PFSK-1 (cell line): ENCODE data around the gene PBOV1.

ENCODE experiments used
- POLR2AphosphoS5 ChIP-seq: IDR thresholded peaks from 2 replicates; pipeline ENCODE4 v1.6.1; 2012; ENCODE audit warnings: low read depth, mild to moderate bottlenecking, control low read depth, low read length, moderate library complexity
- TF ChIP-seq, protein P1 (sequence below), 2 experiments: IDR thresholded peaks; 2 replicates each; pipeline versions ENCODE4 v1.6.1 to v1.8.0; 2011 to 2012; ENCODE audit warnings: low read depth in 2 of 2, low read length in 2 of 2, control low read depth in 1 of 2, inconsistent platforms in 1 of 2, mild to moderate bottlenecking in 1 of 2, moderate library complexity in 1 of 2; ENCODE audit not compliant: insufficient read depth in 1 of 2

DNA sequence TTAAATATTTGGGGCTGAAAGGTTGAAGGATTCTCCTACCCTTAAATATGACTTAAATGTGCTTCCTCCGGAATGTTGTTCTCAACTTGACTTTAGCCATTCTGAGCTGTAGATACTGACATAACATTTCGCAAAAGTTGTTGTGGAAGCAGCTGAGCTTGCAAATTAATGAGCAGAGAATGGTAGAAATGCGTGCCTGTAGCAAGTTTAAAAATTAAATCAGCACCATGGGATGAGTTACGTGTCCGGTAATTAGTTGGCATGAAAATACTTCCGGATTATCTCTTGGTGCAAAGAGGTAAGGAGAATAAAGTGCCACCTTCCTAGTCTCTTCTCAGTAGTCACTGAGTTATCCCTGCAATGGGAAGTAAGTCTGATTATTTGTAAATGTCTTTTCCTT lies 23.6 kb upstream of the PBOV1 start:
- TF ChIP-seq POLR2AphosphoS5 = no peak
- TF ChIP-seq, protein P1, sequence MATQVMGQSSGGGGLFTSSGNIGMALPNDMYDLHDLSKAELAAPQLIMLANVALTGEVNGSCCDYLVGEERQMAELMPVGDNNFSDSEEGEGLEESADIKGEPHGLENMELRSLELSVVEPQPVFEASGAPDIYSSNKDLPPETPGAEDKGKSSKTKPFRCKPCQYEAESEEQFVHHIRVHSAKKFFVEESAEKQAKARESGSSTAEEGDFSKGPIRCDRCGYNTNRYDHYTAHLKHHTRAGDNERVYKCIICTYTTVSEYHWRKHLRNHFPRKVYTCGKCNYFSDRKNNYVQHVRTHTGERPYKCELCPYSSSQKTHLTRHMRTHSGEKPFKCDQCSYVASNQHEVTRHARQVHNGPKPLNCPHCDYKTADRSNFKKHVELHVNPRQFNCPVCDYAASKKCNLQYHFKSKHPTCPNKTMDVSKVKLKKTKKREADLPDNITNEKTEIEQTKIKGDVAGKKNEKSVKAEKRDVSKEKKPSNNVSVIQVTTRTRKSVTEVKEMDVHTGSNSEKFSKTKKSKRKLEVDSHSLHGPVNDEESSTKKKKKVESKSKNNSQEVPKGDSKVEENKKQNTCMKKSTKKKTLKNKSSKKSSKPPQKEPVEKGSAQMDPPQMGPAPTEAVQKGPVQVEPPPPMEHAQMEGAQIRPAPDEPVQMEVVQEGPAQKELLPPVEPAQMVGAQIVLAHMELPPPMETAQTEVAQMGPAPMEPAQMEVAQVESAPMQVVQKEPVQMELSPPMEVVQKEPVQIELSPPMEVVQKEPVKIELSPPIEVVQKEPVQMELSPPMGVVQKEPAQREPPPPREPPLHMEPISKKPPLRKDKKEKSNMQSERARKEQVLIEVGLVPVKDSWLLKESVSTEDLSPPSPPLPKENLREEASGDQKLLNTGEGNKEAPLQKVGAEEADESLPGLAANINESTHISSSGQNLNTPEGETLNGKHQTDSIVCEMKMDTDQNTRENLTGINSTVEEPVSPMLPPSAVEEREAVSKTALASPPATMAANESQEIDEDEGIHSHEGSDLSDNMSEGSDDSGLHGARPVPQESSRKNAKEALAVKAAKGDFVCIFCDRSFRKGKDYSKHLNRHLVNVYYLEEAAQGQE (IDR thresholded peaks at IDR 0.05; ENCODE audit: insufficient read depth in 1 of 2, low read depth in 2 of 2, low read length in 2 of 2) = no peak
